AG09319 (cell line): ENCODE data around the gene TMEM63B.

Source experiments
- DNase-seq: peaks from one replicate; pipeline ENCODE4 v3.0.0-alpha.2; 2010; ENCODE audit warnings: low read depth; ENCODE audit errors: extremely low read depth
- CTCF ChIP-seq: IDR thresholded peaks from 2 replicates; pipeline ENCODE4 v1.5.1; 2011; ENCODE audit warnings: low read depth, mild to moderate bottlenecking, inconsistent platforms, low read length, moderate library complexity

The TMEM63B gene

GRCh38 chr6:44152109-44152461 lies 24.7 kb downstream of the TMEM63B start:
- TF ChIP-seq CTCF = no peak
- no peak for DNase-seq

DNA sequence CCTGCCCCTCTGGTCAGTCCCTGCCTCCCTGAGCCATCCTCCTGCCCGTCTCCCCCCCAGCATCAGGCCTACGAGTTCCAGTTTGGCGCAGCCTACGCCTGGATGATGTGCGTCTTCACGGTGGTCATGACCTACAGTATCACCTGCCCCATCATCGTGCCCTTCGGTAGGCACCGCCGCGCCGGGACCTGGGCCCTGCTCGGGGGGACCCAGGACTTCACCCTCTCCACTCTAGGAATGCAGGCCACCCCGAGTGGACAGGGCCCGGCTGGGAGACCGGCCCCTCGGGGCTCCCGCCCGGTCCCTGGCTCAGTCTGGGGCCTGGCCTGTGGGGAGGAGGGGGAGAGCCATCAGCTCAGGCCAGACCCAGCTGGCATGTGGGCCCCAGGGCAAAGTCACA lies 25.2 kb downstream of the TMEM63B start:
- TF ChIP-seq CTCF = no peak
- no peak for DNase-seq

GRCh38 chr6:44154067-44154466 lies 26.7 kb downstream of the TMEM63B start:
- no peak for TF ChIP-seq CTCF
- no peak for DNase-seq

- no peak for DNase-seq
- TF ChIP-seq CTCF = no peak
Measured at GRCh38 chr6:44156494-44157151, 29.3 kb downstream of the TMEM63B start.

- no peak for TF ChIP-seq CTCF
Measured at GRCh38 chr6:44157152-44157521, 29.8 kb downstream of the TMEM63B start.

GRCh38 chr6:44158770-44159228 lies 31.4 kb downstream of the TMEM63B start, which contains the start of gene CAPN11:
Gene CAPN11 (plus strand): TSS chr6:44158820. CDS start chr6:44158849, 29 bp downstream.
- no peak for DNase-seq
- no peak for TF ChIP-seq CTCF

More at GRCh38 chr6:44157152-44157521, 29.8 kb downstream of the TMEM63B start:
- no peak for DNase-seq

DNA sequence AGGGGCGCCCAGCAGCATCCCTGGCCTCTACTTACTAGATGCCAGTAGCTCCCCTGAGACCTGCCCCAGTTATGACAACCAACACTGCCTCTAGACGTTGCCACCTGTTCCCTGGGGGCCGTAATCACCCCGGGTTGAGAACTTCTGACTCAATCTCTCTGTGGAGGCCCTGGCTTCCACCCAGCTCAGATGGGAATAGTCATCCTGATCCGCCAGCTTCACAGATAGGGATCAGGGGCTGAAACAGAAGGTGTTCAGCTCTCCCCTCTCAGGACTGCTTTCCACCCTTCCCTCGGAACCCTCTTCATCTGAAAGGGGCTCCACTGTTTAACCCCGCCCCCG lies 34.6 kb downstream of the TMEM63B start:
- TF ChIP-seq CTCF = no peak
- DNase-seq = no peak
